ENCODE data around the gene CA10. TPM values are rescaled to one million over a fixed set of nuclear protein-coding genes. Genes with fewer than 3 reads are reported as not detected.

The CA10 gene
- total and polyA plus RNA-seq, 9 of the 15 experiments (the other 6 are each of a cell fraction or from before 2014, with no cell fraction given): not detected

GRCh38 chr17:51957786-51958185, 200.7 kb downstream of the CA10 start:
- no peaks in the 10 kb centered on the region; the same call in 1 of the 2 replicates for H3K9me3 ChIP-seq (replicated peaks; ENCODE audit: control insufficient read depth, insufficient read depth, low read depth, low read length)
- H3K9ac ChIP-seq (ENCODE audit: insufficient read depth in 1 of 2, low read depth in 2 of 2, low read length in 2 of 2): no peak overlapping the region
- POLR2A ChIA-PET: no interaction called here
- FAIRE-seq: no peak
- DNase-seq (ENCODE audit: extremely low read depth in 1 of 4, low spot score in 3 of 4): no peak
- in situ Hi-C loops (cut with MboI): no loop called here
- no peaks in the 10 kb centered on the region for H3K9me1 ChIP-seq (ENCODE audit: control insufficient read depth, insufficient read depth, low read length)
- H3K27ac ChIP-seq (ENCODE audit: extremely low read depth, low read depth, low read length): no peak overlapping the region
- no TSS peak for BruUV-seq (replicated peaks)
- CTCF ChIA-PET (ENCODE audit: low intra/inter-chr PET ratio): no interaction called here
- no peaks in the 10 kb centered on the region for H3K4me1 ChIP-seq (replicated peaks in 1 of 2; ENCODE audit: control insufficient read depth in 2 of 2, insufficient read depth in 2 of 2, low read length in 2 of 2)
- no peaks in the 10 kb centered on the region for H4K20me1 ChIP-seq (replicated peaks; ENCODE audit: control insufficient read depth, insufficient read depth, low read length)
- ATAC-seq: no peak
- H3K36me3 ChIP-seq (ENCODE audit: control insufficient read depth, insufficient read depth, low read length): no peaks in the 10 kb centered on the region
- WGBS (ENCODE audit: insufficient coverage, low coverage, missing lambda C conversion rate): 0% methylated on average over 5 of the region's 5 CpGs
- no peaks in the 10 kb centered on the region for H3K27me3 ChIP-seq (ENCODE audit: control insufficient read depth in 2 of 2, insufficient read depth in 2 of 2, low read length in 2 of 2)
- H3K4me3 ChIP-seq: no peak overlapping the region
- H2AFZ ChIP-seq (ENCODE audit: low read depth, low read length): no peak overlapping the region
- intact Hi-C loops (cut with micrococcal nuclease): no loop called here
- H3K4me2 ChIP-seq (ENCODE audit: insufficient read depth, low read length): no peak overlapping the region
- no peaks in the 10 kb centered on the region for H3K79me2 ChIP-seq (ENCODE audit: control insufficient read depth, insufficient read depth, low read length)
- TF ChIP-seq SNIP1 (IDR thresholded peaks at IDR 0.05; ENCODE audit: low read depth) (no peak), ZNF408 (CRISPR knock-in tag; IDR thresholded peaks at IDR 0.05; ENCODE audit: low read depth) (no peak), LARP7 (IDR thresholded peaks at IDR 0.05) (no peak), ZNF76 (CRISPR knock-in tag; IDR thresholded peaks at IDR 0.05; ENCODE audit: borderline replicate concordance) (no peak), KAT8 (IDR thresholded peaks at IDR 0.05; ENCODE audit: low read depth) (no peak), NFXL1 (CRISPR knock-in tag; IDR thresholded peaks at IDR 0.05) (no peak), FUS (optimal IDR thresholded peaks at IDR 0.05; ENCODE audit: low read depth, low read length) (no peak), CBX3 (IDR thresholded peaks at IDR 0.05; ENCODE audit: borderline replicate concordance in 1 of 2, low read length in 2 of 2) (no peak), XRCC5 (IDR thresholded peaks at IDR 0.05; ENCODE audit: low read depth, low read length) (no peak), OTX1 (CRISPR knock-in tag; IDR thresholded peaks at IDR 0.05) (no peak), NONO (IDR thresholded peaks at IDR 0.05; ENCODE audit: low read depth in 2 of 2, low read length in 1 of 2) (no peak), KDM1A (IDR thresholded peaks at IDR 0.05) (no peak), ZNF444 (CRISPR knock-in tag; IDR thresholded peaks at IDR 0.05) (no peak), HLTF (IDR thresholded peaks at IDR 0.05) (no peak), BMI1 (IDR thresholded peaks at IDR 0.05; ENCODE audit: low read length) (no peak), BCL6 (CRISPR knock-in tag; IDR thresholded peaks at IDR 0.05) (no peak), RBM14 (IDR thresholded peaks at IDR 0.05; ENCODE audit: borderline replicate concordance, insufficient read depth, low read depth, low read length) (no peak), NR2F6 (CRISPR knock-in tag; IDR thresholded peaks at IDR 0.05) (no peak), ZNF347 (CRISPR knock-in tag; IDR thresholded peaks at IDR 0.05; ENCODE audit: low read depth) (no peak), SP2 (IDR thresholded peaks at IDR 0.05; ENCODE audit: extremely low read depth, low read depth, low read length, poor library complexity, severe bottlenecking) (no peak)

Measured in K562 (cell line).